Fibroblast of lung (primary cell): ENCODE results near the gene GRIA1. TPM values are rescaled to one million over a fixed set of nuclear protein-coding genes. Genes with fewer than 3 reads are reported as not detected.

Experiments
- DNase-seq, 2 donors: peaks; one replicate each; pipeline versions ENCODE4 v3.0.0 to v3.0.0-alpha.2; 2010; ENCODE audit warnings: low read depth in 2 of 2
- H2AFZ ChIP-seq: 2 replicates; pipeline ENCODE4 v1.5.1; 2012; ENCODE audit warnings: low read length, control low read depth, inconsistent platforms
- H3K27ac ChIP-seq: 2 replicates; pipeline ENCODE4 v1.5.1; 2011; ENCODE audit warnings: low read length, control low read depth; ENCODE audit not compliant: insufficient read depth
- H3K27me3 ChIP-seq: 2 replicates; pipeline ENCODE4 v1.5.1; 2011; ENCODE audit warnings: mild to moderate bottlenecking, low read length; ENCODE audit not compliant: control insufficient read depth, insufficient read depth
- H3K36me3 ChIP-seq: 2 replicates; pipeline ENCODE4 v1.5.1; 2011; ENCODE audit warnings: low read length; ENCODE audit not compliant: control insufficient read depth, insufficient read depth
- H3K4me1 ChIP-seq: 2 replicates; pipeline ENCODE4 v1.5.1; 2011; ENCODE audit warnings: low read length; ENCODE audit not compliant: control insufficient read depth, insufficient read depth; ENCODE audit errors: extremely low read depth
- H3K4me2 ChIP-seq: 2 replicates; pipeline ENCODE4 v1.5.1; 2011; ENCODE audit warnings: low read length, control low read depth; ENCODE audit not compliant: insufficient read depth; ENCODE audit errors: extremely low read depth
- H3K4me3 ChIP-seq, 4 experiments: fragments of 200-600 bp in 1 of 4; sonication (generic) in 1 of 4; replicated peaks in 1 of 4; 2 replicates each; pipeline ENCODE4 v1.5.1; 2011 to 2016; ENCODE audit warnings: low read length in 4 of 4, low read depth in 3 of 4, mild to moderate bottlenecking in 3 of 4, control low read depth in 2 of 4, inconsistent platforms in 1 of 4, mixed read lengths in 1 of 4; ENCODE audit not compliant: insufficient read depth in 1 of 4; ENCODE audit errors: control extremely low read depth in 1 of 4
- H3K79me2 ChIP-seq: 2 replicates; pipeline ENCODE4 v1.5.1; 2012; ENCODE audit warnings: mild to moderate bottlenecking, low read length, inconsistent platforms; ENCODE audit not compliant: control insufficient read depth, insufficient read depth
- H3K9ac ChIP-seq: 2 replicates; pipeline ENCODE4 v1.5.1; 2011; ENCODE audit warnings: mild to moderate bottlenecking, low read length, control low read depth; ENCODE audit not compliant: insufficient read depth
- H3K9me3 ChIP-seq: 2 replicates; pipeline ENCODE4 v1.5.1; 2012; ENCODE audit warnings: low read depth, low read length; ENCODE audit not compliant: control insufficient read depth, insufficient read depth
- H4K20me1 ChIP-seq: 2 replicates; pipeline ENCODE4 v1.5.1; 2011; ENCODE audit warnings: low read length; ENCODE audit not compliant: control insufficient read depth, insufficient read depth; ENCODE audit errors: extremely low read depth
- CTCF ChIP-seq, 2 donors: IDR thresholded peaks in 1 of 2; conservative IDR thresholded peaks in 1 of 2; 1 replicate in 1 of 2; 2 replicates in 1 of 2; pipeline ENCODE4 v1.5.1; 2011 to 2012; ENCODE audit warnings: low read length in 2 of 2, control low read depth in 1 of 2, inconsistent platforms in 1 of 2, low read depth in 1 of 2, mild to moderate bottlenecking in 1 of 2
- EZH2 ChIP-seq: IDR thresholded peaks from 2 replicates; pipeline ENCODE4 v1.5.1; 2012; ENCODE audit warnings: low read length, control low read depth, mild to moderate bottlenecking; ENCODE audit errors: missing control alignments
- polyA plus RNA-seq, 2 donors: library from polyadenylated mRNA; depleted of rRNA in 1 of 2; stranded (reverse) in 1 of 2; unstranded in 1 of 2; fragments of >200 nt; gene quantifications; 2 replicates each; pipeline ENCODE4 v1.2.1, GENCODE V29; 2011 to 2012; ENCODE audit warnings: missing spikeins in 1 of 2
- total RNA-seq: library from RNA; depleted of rRNA; stranded (reverse); fragments of >200 nt; gene quantifications from 2 replicates; pipeline ENCODE4 v1.2.1, GENCODE V29; 2014

The GRIA1 gene
- total and polyA plus RNA-seq, 2 donors (not counting 1 experiment from before 2014, with no cell fraction given): 2.0 to 4.5 TPM

- no peaks in the 10 kb centered on the region for H3K4me1 ChIP-seq
- H3K79me2 ChIP-seq: no peaks in the 10 kb centered on the region
- no peak overlapping the region for H3K27ac ChIP-seq
- TF ChIP-seq EZH2 (no peak), CTCF (conservative IDR thresholded peaks at IDR 0.05 in 1 of 2, IDR thresholded peaks at IDR 0.05 in 1 of 2; ENCODE audit: low read depth in 1 of 2, low read length in 2 of 2) (no peak)
- H3K27me3 ChIP-seq: no peaks in the 10 kb centered on the region
- H3K4me3 ChIP-seq: no peak overlapping the region
- H3K36me3 ChIP-seq: no peaks in the 10 kb centered on the region
- no peak overlapping the region for H3K4me2 ChIP-seq
- no peak overlapping the region for H3K9ac ChIP-seq
- H2AFZ ChIP-seq: no peak overlapping the region
- no peaks in the 10 kb centered on the region for H3K9me3 ChIP-seq
- DNase-seq: peak; percentile 17 to 53
- H4K20me1 ChIP-seq: no peaks in the 10 kb centered on the region
Measured at GRCh38 chr5:153672347-153673090, 182.0 kb downstream of the GRIA1 start.

- TF ChIP-seq EZH2: no peak
- TF ChIP-seq CTCF (conservative IDR thresholded peaks at IDR 0.05 in 1 of 2, IDR thresholded peaks at IDR 0.05 in 1 of 2; ENCODE audit: low read depth in 1 of 2, low read length in 2 of 2): no peak
- H3K9me3 ChIP-seq: no peaks in the 10 kb centered on the region
- no peaks in the 10 kb centered on the region for H4K20me1 ChIP-seq
- H3K27me3 ChIP-seq: no peaks in the 10 kb centered on the region
- no peaks in the 10 kb centered on the region for H3K36me3 ChIP-seq
- H3K79me2 ChIP-seq: no peaks in the 10 kb centered on the region
- no peak overlapping the region for H3K4me2 ChIP-seq
- DNase-seq: no peak
- no peak overlapping the region for H3K4me3 ChIP-seq
- no peak overlapping the region for H3K27ac ChIP-seq
- no peak overlapping the region for H2AFZ ChIP-seq
- H3K4me1 ChIP-seq: no peaks in the 10 kb centered on the region
- H3K9ac ChIP-seq: no peak overlapping the region
Measured at GRCh38 chr5:153674356-153674755, 183.9 kb downstream of the GRIA1 start.

GRCh38 chr5:153676406-153676805, 185.9 kb downstream of the GRIA1 start:
- H3K79me2 ChIP-seq: no peaks in the 10 kb centered on the region
- H3K36me3 ChIP-seq: no peaks in the 10 kb centered on the region
- TF ChIP-seq CTCF (conservative IDR thresholded peaks at IDR 0.05 in 1 of 2, IDR thresholded peaks at IDR 0.05 in 1 of 2; ENCODE audit: low read depth in 1 of 2, low read length in 2 of 2) (no peak), EZH2 (no peak)
- H3K4me1 ChIP-seq: no peaks in the 10 kb centered on the region
- H2AFZ ChIP-seq: no peak overlapping the region
- no peak overlapping the region for H3K4me3 ChIP-seq
- no peak overlapping the region for H3K4me2 ChIP-seq
- no peak overlapping the region for H3K9ac ChIP-seq
- H3K27ac ChIP-seq: no peak overlapping the region
- H3K9me3 ChIP-seq: no peaks in the 10 kb centered on the region
- peak in 1 of 2 donors; percentile 23 for DNase-seq
- H4K20me1 ChIP-seq: no peaks in the 10 kb centered on the region
- no peaks in the 10 kb centered on the region for H3K27me3 ChIP-seq
